Gastrocnemius medialis (tissue), 4 donors: ENCODE results near the gene RBM28. TPM values are rescaled to one million over a fixed set of nuclear protein-coding genes. Genes with fewer than 3 reads are reported as not detected.

Experiments
- ATAC-seq, 2 donors: fragments of 150-250 bp; one replicate each; pipeline ENCODE4 v1.9.1; 2016
- DNase-seq, 2 donors: peaks; one replicate each; pipeline ENCODE4 v3.0.0-alpha.2; 2019
- H3K27ac ChIP-seq, 4 donors: fragments of 200-600 bp; sonication (generic); 1 replicate in 1 of 4; 2 replicates in 3 of 4; pipeline ENCODE4 v1.5.1; 2016 to 2018; ENCODE audit warnings: mild to moderate bottlenecking in 2 of 4, moderate library complexity in 1 of 4
- H3K27me3 ChIP-seq, 3 donors: fragments of 200-600 bp; sonication (generic) in 2 of 3; 1 replicate in 1 of 3; 2 replicates in 2 of 3; pipeline versions ENCODE4 v1.5.1 to v1.6.0; 2016 to 2019; ENCODE audit warnings: mild to moderate bottlenecking in 1 of 3, moderate library complexity in 1 of 3
- H3K36me3 ChIP-seq, 2 donors: fragments of 200-600 bp; sonication (generic) in 1 of 2; one replicate each; pipeline ENCODE4 v1.5.1; 2017 to 2018
- H3K4me1 ChIP-seq, 2 donors: fragments of 200-600 bp; sonication (generic) in 1 of 2; one replicate each; pipeline ENCODE4 v1.5.1; 2016 to 2017; ENCODE audit warnings: mild to moderate bottlenecking in 2 of 2
- H3K4me3 ChIP-seq, 4 donors: fragments of 200-600 bp; sonication (generic) in 3 of 4; 1 replicate in 1 of 4; 2 replicates in 3 of 4; pipeline ENCODE4 v1.5.1; 2016 to 2019; ENCODE audit warnings: mild to moderate bottlenecking in 2 of 4
- H3K9me3 ChIP-seq, 3 donors: fragments of 200-600 bp; sonication (generic) in 2 of 3; 1 replicate in 1 of 3; 2 replicates in 2 of 3; pipeline ENCODE4 v1.5.1; 2016 to 2019
- CTCF ChIP-seq, 5 experiments: fragments of 450-650 bp in 3 of 5; fragments of 200-600 bp in 2 of 5; sonication (generic) in 2 of 5; IDR thresholded peaks in 4 of 5; conservative IDR thresholded peaks in 1 of 5; 1 replicate in 4 of 5; 2 replicates in 1 of 5; pipeline ENCODE4 v1.5.1; 2016 to 2019; ENCODE audit warnings: antibody characterized with exemption in 5 of 5, mild to moderate bottlenecking in 3 of 5, moderate library complexity in 3 of 5
- POLR2A ChIP-seq, 2 donors: fragments of 450-650 bp; IDR thresholded peaks; one replicate each; pipeline ENCODE4 v1.6.1; 2017; ENCODE audit warnings: antibody characterized with exemption in 2 of 2, mild to moderate bottlenecking in 2 of 2, moderate library complexity in 2 of 2
- in situ Hi-C, 4 donors: fragments of 200-750 bp; cut with MboI; loops; one replicate each; pipeline versions ENCODE4 v1.15.0 to v1.8.0; 2017; ENCODE audit warnings: low sequenced_read_pairs in 4 of 4
- intact Hi-C: fragments of 100-400 bp; cut with DNase I; formaldehyde crosslinking; loops from one replicate; pipeline ENCODE4 v1.15.1; 2023; ENCODE audit warnings: low total_unique reads
- total RNA-seq, 4 donors: library from RNA; depleted of rRNA; stranded (reverse); fragments of >200 nt; gene quantifications; one replicate each; pipeline versions ENCODE4 v1.1.0 to v1.2.3, GENCODE V29; 2016

Gene RBM28
- total RNA-seq, 4 donors from 2014 or later: 13.6 to 18.5 (median 16.3) TPM

GRCh38 chr7:128376077-128376476, 32.4 kb upstream of the RBM28 start:
- ATAC-seq (no peak), DNase-seq (no peak)
- no peaks in the 10 kb centered on the region for H3K27me3 ChIP-seq
- intact Hi-C loops (no loop called here), in situ Hi-C loops (no loop called here)
- peaks cover 15 to 24% of the 10 kb centered on the region in 2 donors for H3K4me1 ChIP-seq
- H3K27ac ChIP-seq: no peak overlapping the region
- H3K36me3 ChIP-seq: no peaks in the 10 kb centered on the region
- no peak for TF ChIP-seq POLR2A (IDR thresholded peaks at IDR 0.05)
- no peak for TF ChIP-seq CTCF (IDR thresholded peaks at IDR 0.05 in 4 of 5, conservative IDR thresholded peaks at IDR 0.05 in 1 of 5)
- no peak overlapping the region for H3K4me3 ChIP-seq
- H3K9me3 ChIP-seq: no peaks in the 10 kb centered on the region

- Histone ChIP-seq H3K36me3 (no peaks in the 10 kb centered on the region), H3K4me3 (no peak overlapping the region), H3K9me3 (no peaks in the 10 kb centered on the region), H3K27me3 (no peaks in the 10 kb centered on the region), H3K27ac (no peak overlapping the region), H3K4me1 (peaks cover under 1 to 4% of the 10 kb centered on the region in 2 donors)
- DNase-seq: no peak
- intact Hi-C loops (no loop called here), in situ Hi-C loops (no loop called here)
- TF ChIP-seq CTCF (IDR thresholded peaks at IDR 0.05 in 4 of 5, conservative IDR thresholded peaks at IDR 0.05 in 1 of 5) (no peak), POLR2A (IDR thresholded peaks at IDR 0.05) (no peak)
- ATAC-seq: no peak
Observed at GRCh38 chr7:128374041-128374440, 30.3 kb upstream of the RBM28 start.

- no peak for TF ChIP-seq POLR2A (IDR thresholded peaks at IDR 0.05)
- TF ChIP-seq CTCF (IDR thresholded peaks at IDR 0.05 in 4 of 5, conservative IDR thresholded peaks at IDR 0.05 in 1 of 5): no peak
- Histone ChIP-seq H3K27ac (no peak overlapping the region), H3K27me3 (no peaks in the 10 kb centered on the region), H3K9me3 (no peaks in the 10 kb centered on the region), H3K4me1 (no peaks in the 10 kb centered on the region), H3K36me3 (no peaks in the 10 kb centered on the region), H3K4me3 (no peak overlapping the region)
- ATAC-seq (no peak), DNase-seq (no peak)
- in situ Hi-C loops: no loop called here
- intact Hi-C loops: no loop called here
Observed at GRCh38 chr7:128373606-128374005, 29.9 kb upstream of the RBM28 start.

- in situ Hi-C loops (no loop called here), intact Hi-C loops (no loop called here)
- H3K27me3 ChIP-seq: no peaks in the 10 kb centered on the region
- ATAC-seq: no peak
- no peak for DNase-seq
- H3K4me3 ChIP-seq: no peak overlapping the region
- H3K27ac ChIP-seq: no peak overlapping the region
- no peaks in the 10 kb centered on the region for H3K4me1 ChIP-seq
- TF ChIP-seq CTCF (IDR thresholded peaks at IDR 0.05 in 4 of 5, conservative IDR thresholded peaks at IDR 0.05 in 1 of 5): no peak
- TF ChIP-seq POLR2A (IDR thresholded peaks at IDR 0.05): no peak
- H3K36me3 ChIP-seq: no peaks in the 10 kb centered on the region
- no peaks in the 10 kb centered on the region for H3K9me3 ChIP-seq
Observed at GRCh38 chr7:128370491-128370890, 26.8 kb upstream of the RBM28 start.

- Histone ChIP-seq H3K27ac (peak overlapping the region in 1 of 4 donors; percentile 52), H3K27me3 (no peaks in the 10 kb centered on the region), H3K4me3 (no peak overlapping the region), H3K36me3 (no peaks in the 10 kb centered on the region), H3K9me3 (no peaks in the 10 kb centered on the region), H3K4me1 (peaks cover 0 to 2% of the 10 kb centered on the region in 2 donors)
- TF ChIP-seq CTCF (IDR thresholded peaks at IDR 0.05 in 4 of 5, conservative IDR thresholded peaks at IDR 0.05 in 1 of 5): no peak
- intact Hi-C loops: no loop called here
- ATAC-seq: no peak
- in situ Hi-C loops: no loop called here
- DNase-seq: no peak
Observed at GRCh38 chr7:128366986-128367385, 23.3 kb upstream of the RBM28 start.
